Suppressor macrophage (primary cell): ENCODE measurements around the gene PDHA1.

ENCODE experiments used
- DNase-seq, 4 experiments: peaks; one replicate each; pipeline ENCODE4 v3.0.0-alpha.2; 2020 to 2022
- total RNA-seq, 17 experiments: gene quantifications; one replicate each; lab custom pipeline; 2026; ENCODE audit warnings: mixed read lengths in 6 of 17, inconsistent platforms in 3 of 17; lab: John Stamatoyannopoulos, UW

PDHA1 gene
- 42.5 to 106 (median 76.5) reads per million in 17 experiments for total RNA-seq

DNA sequence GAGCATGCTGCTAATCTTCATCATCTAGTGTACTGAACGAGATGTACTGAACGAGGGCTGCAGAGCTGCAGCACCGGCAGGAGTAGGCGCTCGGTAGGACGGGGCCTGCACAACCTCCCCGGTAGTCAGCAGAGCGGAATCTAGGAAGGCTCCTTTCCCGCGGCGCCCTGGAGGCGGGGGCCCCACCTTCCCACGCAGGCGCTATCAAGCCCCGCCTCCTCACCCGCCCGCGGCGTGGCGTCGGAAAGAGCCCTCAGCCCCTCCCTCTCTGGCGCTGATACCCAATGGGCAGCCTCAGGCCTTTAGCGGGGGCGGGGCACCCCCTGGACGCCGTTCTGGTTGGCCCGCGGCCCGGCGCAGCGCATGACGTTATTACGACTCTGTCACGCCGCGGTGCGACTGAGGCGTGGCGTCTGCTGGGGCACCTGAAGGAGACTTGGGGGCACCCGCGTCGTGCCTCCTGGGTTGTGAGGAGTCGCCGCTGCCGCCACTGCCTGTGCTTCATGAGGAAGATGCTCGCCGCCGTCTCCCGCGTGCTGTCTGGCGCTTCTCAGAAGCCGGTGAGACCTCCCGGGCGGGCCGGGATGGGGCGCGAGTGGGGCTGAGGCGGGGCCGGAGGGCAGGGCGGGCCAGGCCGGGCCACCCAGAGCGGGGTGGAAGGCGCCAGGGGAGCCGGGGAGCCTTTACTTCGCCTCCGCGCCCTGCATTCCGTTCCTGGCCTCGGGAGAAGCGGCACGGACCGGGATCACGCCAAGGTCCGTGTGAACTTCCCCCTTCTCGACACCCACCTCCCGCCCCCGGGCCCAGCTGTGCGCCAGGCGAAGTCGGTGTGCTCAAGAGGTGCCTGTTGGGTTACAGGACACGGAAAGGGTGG, at the start of gene PDHA1:
TSS of gene PDHA1 (plus strand) at position 393 of the 874 bp plus-strand sequence. CDS start at position 504, 111 bp downstream.
- DNase-seq, result peak; percentile 92 to 97 (median 96)

- DNase-seq, result no peak
Observed at GRCh38 chrX:19303256-19303880, 40.4 kb upstream of the PDHA1 start.

DNA sequence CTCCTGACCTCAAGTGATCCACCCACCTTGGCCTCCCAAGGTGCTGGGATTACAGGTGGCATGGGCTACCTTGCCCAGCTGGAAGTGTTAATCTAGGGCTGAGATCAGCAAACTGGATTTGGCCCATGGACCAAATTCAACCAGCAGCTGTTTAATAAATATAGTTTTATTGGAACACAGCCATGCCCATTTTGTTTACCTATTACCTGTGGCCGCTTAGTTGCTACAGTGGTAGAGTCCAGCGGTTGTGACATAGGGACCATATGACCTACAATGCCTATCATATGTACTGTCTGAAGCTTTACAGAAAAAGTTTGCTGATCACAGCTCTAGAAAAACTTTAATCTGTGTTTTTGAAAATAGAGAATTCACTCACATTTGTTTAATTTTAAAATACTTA, 17.2 kb upstream of the PDHA1 start:
- no peak for DNase-seq

GRCh38 chrX:19331831-19332230, 11.9 kb upstream of the PDHA1 start:
- DNase-seq, result no peak

GRCh38 chrX:19332983-19333382, 10.7 kb upstream of the PDHA1 start:
- no peak for DNase-seq

- peak; percentile 4 to 72 (median 52) for DNase-seq
Observed at GRCh38 chrX:19334945-19335626, 8.6 kb upstream of the PDHA1 start.

DNA sequence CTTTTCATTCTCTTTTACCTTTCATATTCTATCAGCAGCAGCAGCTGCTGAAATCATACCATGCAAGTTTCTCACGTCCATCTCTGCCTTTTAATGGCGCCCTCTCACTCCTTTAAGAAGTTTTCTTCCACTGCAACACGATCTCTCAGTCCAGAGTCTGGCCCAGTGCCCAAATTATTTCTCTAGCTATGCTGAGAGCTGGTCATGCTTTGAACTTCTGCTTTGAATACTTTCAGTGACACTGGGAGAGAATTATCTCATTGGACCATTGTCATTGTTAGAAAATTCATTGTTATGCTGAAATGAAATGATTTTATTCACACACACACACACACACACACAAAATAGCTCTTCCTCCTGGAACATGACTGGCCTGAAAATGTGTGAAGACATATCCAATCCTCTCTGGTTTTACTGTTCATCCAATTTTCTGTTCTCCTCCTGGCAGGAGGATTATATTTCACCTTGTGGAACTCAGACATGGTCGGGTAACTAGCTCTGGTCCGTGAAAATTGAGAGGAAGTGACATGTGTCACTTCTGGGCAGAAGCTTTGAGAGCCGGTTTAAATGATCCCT, 1.3 kb upstream of the PDHA1 start:
- DNase-seq, result peak; percentile 63 to 81 (median 72)

DNA sequence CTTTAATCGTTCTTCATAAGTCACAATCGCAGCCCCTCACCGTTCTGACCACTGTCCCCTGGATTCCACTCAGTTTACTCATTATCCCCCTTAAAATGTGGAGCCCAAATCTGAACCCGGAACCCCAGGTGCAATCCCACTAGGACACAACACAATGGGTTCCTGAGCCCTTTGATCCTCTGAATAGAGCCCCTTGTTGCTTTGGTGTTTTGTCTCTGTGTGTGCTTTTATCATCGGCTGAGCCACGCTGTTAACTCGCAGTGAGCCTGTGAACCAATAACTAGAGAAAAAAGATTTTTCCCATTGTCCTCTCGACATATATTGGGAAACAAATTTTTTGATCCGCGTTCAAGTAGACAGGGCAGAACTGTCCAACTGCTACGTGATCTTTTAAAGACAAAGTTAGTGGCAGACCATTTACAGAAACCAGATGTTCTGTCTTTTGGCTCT, 617 bp upstream of the PDHA1 start:
- no peak for DNase-seq

DNA sequence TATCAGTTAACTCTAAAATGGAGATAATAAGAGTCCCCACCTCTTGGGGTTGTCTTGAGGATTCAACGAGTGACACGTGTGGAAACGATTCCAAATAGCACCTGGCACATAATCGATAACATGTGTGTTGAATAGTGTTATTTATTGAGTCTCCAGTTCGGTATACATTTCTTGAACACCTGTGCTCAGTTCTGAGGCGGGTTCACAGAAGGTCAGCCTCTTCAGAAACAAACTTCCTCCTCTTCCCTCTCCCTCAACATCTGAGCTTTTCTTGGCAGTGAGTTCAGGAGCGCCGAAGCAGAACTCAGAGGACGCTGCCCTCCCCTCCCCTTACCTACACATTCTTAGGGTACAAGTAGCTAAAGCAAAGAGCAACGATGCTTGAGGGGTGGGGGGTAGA, 934 bp downstream of the PDHA1 start:
- peak in 3 of 4 experiments; percentile 2 to 16 (median 2) for DNase-seq

DNA sequence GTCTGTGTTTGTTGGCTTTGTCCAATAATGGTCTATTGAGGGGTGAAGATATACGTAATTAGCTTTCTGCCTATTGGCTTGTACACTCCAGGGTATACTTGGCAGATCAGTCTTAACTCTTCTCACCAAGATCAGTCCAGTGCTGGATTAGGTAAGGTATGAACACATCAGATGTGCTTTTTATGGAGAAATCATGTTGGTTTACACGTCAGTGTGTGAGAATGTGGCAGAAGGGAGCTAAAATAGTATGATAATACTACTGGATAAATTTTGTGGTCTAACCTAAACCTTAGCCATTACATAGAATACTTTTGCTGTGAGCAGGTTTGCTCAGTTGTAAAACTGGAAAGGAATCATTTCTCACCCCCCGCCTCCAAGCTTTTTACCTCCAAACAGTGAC, 4.2 kb downstream of the PDHA1 start:
- DNase-seq, result no peak

- DNase-seq, result no peak
Observed at GRCh38 chrX:19349264-19349663, 5.5 kb downstream of the PDHA1 start.

- DNase-seq, result peak; percentile 40 to 76 (median 56)
Observed at GRCh38 chrX:19350941-19351384, 7.2 kb downstream of the PDHA1 start.

DNA sequence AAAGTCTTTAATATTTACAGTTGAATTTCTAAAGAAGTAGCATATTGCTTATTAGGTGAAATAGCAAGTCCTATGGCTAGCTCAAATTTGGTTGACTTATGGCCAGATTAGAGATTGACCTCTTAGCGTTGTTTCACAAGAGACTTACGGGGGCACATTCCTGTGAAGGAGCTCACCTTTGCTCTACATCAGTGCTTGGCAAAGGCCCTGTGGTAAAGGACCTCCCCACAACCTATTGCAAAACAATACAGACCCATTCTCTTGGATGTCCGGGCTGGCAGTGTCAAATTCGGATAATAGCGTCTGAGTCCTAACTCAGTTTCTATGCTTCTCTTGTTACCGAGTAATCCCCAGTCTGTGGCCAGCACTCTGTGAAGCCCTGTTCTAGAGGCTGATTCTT, 10.9 kb downstream of the PDHA1 start:
- DNase-seq, result no peak

DNA sequence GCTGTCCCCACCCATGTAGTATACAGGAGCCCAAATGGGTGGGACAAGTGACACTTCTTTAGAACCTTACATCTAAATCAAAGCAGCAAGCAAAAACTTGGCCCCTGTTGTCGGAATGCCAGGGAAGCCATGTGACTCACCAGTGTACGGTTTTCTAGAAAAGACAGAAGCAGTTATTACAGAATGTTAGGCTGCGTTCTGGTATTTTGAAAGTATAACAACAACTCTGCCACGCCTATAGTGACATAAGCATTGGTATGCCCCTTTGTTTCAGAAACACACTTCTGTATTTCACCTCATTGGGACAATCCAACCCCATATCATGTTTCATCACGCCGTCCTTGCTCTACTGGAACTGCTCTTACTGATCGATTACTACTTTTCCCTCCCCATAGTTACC, 14.8 kb downstream of the PDHA1 start:
- no peak for DNase-seq

DNA sequence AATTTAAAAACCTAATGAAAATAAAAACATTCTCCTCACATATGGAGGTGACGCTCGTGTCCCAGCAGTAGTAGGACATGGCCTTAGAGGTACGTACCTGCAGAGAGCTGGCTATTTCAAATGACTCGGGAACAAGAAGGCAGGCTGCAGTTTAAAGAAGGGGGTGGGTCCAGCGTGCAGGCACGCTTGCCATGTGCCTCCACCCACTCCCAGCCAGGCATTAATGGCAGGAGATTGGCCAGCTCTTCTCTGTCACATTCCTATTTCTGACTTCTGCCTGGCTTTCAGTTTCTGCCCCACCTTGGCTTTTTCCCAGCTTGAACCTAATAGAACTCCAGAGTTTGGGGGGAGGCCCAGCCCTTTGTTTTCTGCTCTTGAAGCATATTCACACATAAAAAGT, 17.2 kb downstream of the PDHA1 start:
- DNase-seq, result no peak

DNA sequence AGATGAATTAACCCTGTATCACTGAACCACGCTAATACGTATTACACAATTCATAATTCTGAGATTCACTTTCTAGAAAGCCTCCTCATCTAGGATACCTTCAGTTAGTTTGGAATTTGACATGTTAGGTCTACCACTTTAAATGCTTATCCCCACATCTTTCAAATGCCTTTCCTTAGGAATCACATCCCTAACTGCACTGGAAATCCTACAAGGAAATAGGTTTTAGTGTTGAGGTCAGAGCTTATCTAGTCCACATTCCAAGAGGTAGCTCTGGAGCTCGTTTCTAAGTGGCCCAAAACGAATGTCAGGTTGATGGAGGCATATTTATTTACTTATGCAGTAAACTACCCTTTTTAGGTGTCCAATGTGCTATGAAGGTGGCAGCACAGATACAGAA, 18.0 kb downstream of the PDHA1 start:
- DNase-seq, result no peak

GRCh38 chrX:19368576-19368975, 24.8 kb downstream of the PDHA1 start:
- DNase-seq, result no peak

DNA sequence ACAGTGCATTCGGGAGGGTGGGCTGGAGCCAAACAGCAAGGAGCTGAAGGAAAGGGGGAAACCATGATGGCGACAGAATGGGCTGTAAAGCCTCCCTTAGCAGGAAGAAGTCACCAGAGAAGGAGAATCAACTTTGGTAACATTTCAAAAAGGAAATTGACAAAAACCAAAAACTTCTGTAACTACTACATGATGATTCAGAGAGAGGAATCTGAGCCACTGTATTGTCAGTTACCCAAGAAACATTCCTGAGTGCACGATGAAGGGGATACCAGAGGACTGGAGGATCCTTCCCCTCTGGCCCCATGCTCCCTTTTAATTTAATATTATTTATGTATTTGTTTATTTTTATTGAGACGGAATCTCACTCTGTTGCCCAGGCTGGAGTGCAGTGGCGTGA, 26.3 kb downstream of the PDHA1 start:
- no peak for DNase-seq

DNA sequence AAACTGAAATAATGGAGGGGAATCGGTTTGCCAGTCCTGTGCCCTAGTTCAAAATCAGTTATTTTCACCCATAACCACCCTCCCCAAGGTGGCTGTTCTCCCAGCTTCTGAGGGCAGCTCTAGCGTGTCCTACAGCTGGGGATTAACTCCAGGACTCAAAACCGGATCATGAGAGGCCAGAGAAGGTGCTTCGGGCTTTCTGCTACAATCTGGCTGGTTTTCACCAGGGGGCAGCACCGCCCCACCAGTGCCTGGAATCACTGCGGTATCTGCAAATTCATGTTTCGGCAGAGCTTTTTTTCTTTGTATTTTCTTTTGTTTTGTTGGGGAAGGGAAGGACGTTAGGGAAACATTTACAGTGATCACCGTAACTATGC, 28.4 kb downstream of the PDHA1 start:
- DNase-seq, result peak; percentile 61 to 81 (median 70)

DNA sequence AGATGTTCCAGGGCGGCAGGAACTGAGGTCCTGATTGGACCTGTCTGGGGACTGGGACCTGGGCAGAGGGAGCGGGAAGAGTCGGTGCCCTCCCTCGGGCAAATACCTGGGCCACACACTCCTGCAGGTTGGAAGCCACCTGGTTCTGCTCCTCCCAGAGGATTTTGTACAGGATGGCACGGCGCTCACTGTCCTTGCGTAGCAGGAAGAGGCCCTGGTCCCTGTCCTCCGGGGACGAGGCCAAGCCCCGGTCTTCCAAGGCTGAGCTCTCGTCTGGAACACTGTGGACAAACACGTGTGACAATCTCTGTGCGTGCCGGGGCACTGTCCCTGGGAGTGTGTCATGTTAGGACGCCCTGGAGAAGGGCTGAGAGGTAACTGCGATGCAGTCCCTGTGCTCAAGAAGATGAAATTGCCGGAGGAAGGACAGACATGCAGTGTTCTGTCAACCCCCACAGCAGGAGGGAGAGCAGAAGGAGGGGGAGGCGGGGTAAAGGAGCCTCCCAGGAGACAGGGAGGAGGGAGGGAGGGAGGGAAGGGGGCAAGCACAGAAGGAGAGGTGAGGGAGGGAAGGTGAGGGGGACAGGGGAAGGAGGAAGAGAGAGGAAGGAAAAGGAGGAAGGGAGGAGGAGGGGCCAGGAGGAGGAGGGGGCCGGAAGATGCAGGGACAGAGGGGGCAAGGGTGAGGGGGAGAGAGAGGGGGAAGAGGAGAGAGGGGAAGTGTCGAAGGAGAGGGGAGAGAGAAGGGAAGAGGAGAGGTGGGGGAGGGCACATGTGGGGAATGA, 29.0 kb downstream of the PDHA1 start:
- peak; percentile 10 to 32 (median 14) for DNase-seq

GRCh38 chrX:19373351-19373891, 29.7 kb downstream of the PDHA1 start:
- peak in 3 of 4 experiments; percentile 10 to 22 (median 12) for DNase-seq

DNA sequence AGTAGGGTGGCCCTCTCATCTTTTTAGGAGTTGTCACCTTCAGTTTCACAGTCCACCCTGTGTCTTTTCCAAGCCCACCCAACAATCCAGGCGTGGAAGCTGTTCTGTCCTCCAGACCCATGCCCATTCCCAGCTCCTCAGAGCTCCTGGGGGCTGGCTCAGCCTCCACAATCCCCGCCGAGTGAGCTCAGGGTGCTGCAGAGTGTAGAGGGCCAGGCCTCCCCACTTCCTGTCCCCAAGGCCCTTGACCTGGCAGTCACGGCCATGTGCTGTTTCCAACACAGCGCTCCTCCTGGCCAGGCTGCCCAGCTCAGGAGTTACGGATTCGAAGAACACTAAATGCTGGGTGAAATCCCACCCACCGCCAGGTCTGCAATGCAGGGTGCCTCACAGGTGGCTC, 31.8 kb downstream of the PDHA1 start:
- DNase-seq, result no peak
